Adipocyte (in vitro differentiated cells): ENCODE results near the gene PBX3.
A peak's percentile ranks its signal among the peaks of the same experiment; 100 is the strongest.

ENCODE experiments used
- DNase-seq: peaks from one replicate; pipeline ENCODE4 v3.0.0-alpha.2; 2015; ENCODE audit warnings: low read depth
- H3K27me3 ChIP-seq: replicated peaks from 2 replicates; pipeline ENCODE4 v1.7.0; 2013; ENCODE audit warnings: mild to moderate bottlenecking, low read length, moderate library complexity; ENCODE audit not compliant: control insufficient read depth, insufficient read depth
- H3K36me3 ChIP-seq: 2 replicates; pipeline ENCODE4 v1.7.0; 2013; ENCODE audit warnings: low read length, mild to moderate bottlenecking, moderate library complexity; ENCODE audit not compliant: control insufficient read depth, insufficient read depth, severe bottlenecking
- H3K4me1 ChIP-seq: 2 replicates; pipeline ENCODE4 v1.7.0; 2013; ENCODE audit warnings: mild to moderate bottlenecking, low read length, moderate library complexity; ENCODE audit not compliant: control insufficient read depth, insufficient read depth
- H3K4me3 ChIP-seq: 2 replicates; pipeline ENCODE4 v1.7.0; 2013; ENCODE audit warnings: mild to moderate bottlenecking, low read length, moderate library complexity
- H3K9ac ChIP-seq: 2 replicates; pipeline ENCODE4 v1.7.0; 2013; ENCODE audit warnings: mild to moderate bottlenecking, low read length, moderate library complexity
- H3K9me3 ChIP-seq: 2 replicates; pipeline ENCODE4 v1.7.0; 2013; ENCODE audit warnings: mild to moderate bottlenecking, low read length, moderate library complexity; ENCODE audit not compliant: control insufficient read depth

Gene PBX3

GRCh38 chr9:125896964-125897363, 149.8 kb downstream of the PBX3 start:
- H3K4me3 ChIP-seq, result no peak overlapping the region
- no peaks in the 10 kb centered on the region for H3K36me3 ChIP-seq
- peaks cover 1% of the 10 kb centered on the region for H3K4me1 ChIP-seq
- no peak overlapping the region for H3K9ac ChIP-seq
- H3K9me3 ChIP-seq, result no peaks in the 10 kb centered on the region
- no peak for DNase-seq
- H3K27me3 ChIP-seq, result no peaks in the 10 kb centered on the region

GRCh38 chr9:125897481-125897880, 150.3 kb downstream of the PBX3 start:
- Histone ChIP-seq H3K27me3 (no peaks in the 10 kb centered on the region), H3K9ac (no peak overlapping the region), H3K4me3 (no peak overlapping the region), H3K9me3 (no peaks in the 10 kb centered on the region), H3K36me3 (no peaks in the 10 kb centered on the region), H3K4me1 (peaks cover 6% of the 10 kb centered on the region)
- no peak for DNase-seq

GRCh38 chr9:125902214-125902613, 155.0 kb downstream of the PBX3 start:
- DNase-seq, result no peak
- no peak overlapping the region for H3K4me3 ChIP-seq
- peaks cover 38% of the 10 kb centered on the region for H3K4me1 ChIP-seq
- H3K36me3 ChIP-seq, result no peaks in the 10 kb centered on the region
- no peaks in the 10 kb centered on the region for H3K27me3 ChIP-seq
- H3K9ac ChIP-seq, result no peak overlapping the region
- H3K9me3 ChIP-seq, result no peaks in the 10 kb centered on the region

DNA sequence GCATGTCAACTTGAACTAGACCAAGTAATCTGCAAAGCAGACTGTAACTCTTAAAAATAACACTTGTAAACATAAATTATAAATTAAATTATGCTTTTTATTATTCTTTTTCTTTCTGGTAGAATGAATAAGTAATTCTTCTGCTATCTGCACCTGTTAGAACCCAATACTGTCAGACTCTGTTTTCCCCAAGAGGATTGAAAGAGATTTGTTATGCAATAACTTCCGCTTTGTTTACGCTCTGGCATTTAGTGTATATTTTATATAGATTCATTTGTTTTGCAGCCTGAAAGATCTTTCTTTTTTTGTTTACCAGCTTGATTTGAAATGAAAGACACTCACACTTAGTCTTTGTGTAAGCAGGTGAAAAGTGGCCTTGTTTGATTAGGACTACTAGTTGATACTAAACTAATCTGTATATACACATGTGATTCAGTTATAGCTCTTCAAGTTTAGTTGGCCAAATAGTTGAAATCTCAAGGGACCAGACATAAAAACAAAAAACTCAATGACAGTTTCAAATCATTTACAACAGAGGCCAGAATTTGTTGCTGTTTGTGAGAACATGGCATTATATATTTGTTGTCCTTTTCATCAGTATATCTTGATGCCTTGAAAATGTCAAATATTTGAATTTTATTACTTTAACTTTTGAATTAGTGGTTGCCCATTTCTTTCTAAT, 155.8 kb downstream of the PBX3 start:
- peaks cover 38% of the 10 kb centered on the region for H3K4me1 ChIP-seq
- no peak overlapping the region for H3K9ac ChIP-seq
- H3K9me3 ChIP-seq, result no peaks in the 10 kb centered on the region
- no peak for DNase-seq
- H3K4me3 ChIP-seq, result no peak overlapping the region
- no peaks in the 10 kb centered on the region for H3K27me3 ChIP-seq
- H3K36me3 ChIP-seq, result no peaks in the 10 kb centered on the region

DNA sequence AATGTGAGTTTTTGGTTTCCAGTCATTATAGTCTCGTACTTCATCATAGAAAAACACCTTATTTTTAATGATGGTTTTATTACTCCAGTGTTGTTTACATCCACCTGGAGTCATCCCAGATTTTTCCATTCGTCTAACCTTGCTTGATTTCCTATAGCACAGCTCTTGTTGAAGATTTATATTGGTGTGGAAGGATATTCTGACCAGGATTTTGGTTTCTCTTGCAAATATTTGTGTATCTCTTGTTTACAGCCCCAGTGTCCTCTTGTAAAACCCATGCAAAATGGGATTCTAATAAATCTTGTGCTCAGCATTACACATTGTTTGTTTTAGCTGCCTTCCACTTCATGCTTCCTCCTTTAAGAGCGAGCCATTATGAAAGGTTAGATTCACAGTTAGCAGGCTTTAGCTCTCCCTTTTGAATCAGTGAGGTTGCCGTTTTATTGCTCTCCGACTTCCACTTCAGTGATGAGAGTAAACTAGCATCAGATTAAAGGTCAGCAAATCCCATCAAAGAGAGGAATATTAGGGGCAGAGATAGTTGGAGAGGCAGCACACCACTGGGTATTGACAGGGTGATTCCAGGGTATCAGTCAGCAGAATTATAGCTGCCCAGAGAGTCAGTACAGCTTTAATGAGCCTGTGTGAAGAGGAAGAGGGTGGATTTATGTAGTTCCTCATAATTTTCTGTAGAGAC, 157.1 kb downstream of the PBX3 start:
- DNase-seq, result no peak
- no peaks in the 10 kb centered on the region for H3K27me3 ChIP-seq

GRCh38 chr9:125906144-125906543, 159.0 kb downstream of the PBX3 start:
- peak; percentile 74 for DNase-seq
- Histone ChIP-seq H3K27me3 (no peaks in the 10 kb centered on the region), H3K36me3 (no peaks in the 10 kb centered on the region), H3K4me1 (peaks cover 38% of the 10 kb centered on the region), H3K4me3 (peak overlapping the region; percentile 18), H3K9ac (no peak overlapping the region), H3K9me3 (no peaks in the 10 kb centered on the region)

More for the DNA sequence above, 157.1 kb downstream of the PBX3 start:
- Histone ChIP-seq H3K4me1 (peaks cover 38% of the 10 kb centered on the region), H3K9me3 (no peaks in the 10 kb centered on the region), H3K36me3 (no peaks in the 10 kb centered on the region), H3K9ac (no peak overlapping the region), H3K4me3 (no peak overlapping the region)

DNA sequence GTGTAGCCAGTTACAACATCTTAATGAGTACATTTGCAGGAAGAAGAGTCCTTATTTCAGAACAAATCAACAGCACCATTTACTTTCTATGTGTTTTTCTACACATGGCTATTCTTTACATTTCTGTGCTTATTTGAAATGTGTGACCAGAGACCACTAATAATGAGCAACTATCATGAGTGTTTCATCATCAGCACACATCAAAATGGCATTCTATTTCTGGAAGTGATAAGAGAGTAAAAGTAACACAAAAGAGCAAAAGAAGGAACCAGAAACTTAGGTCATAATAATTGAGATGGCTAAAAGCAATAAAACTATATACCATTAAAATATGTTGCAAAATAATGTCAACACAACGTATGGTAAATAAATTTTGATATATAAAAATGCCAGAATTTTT, 159.7 kb downstream of the PBX3 start:
- no peak overlapping the region for H3K9ac ChIP-seq
- no peak overlapping the region for H3K4me3 ChIP-seq
- no peaks in the 10 kb centered on the region for H3K9me3 ChIP-seq
- H3K4me1 ChIP-seq, result peaks cover 38% of the 10 kb centered on the region
- no peak for DNase-seq
- no peaks in the 10 kb centered on the region for H3K27me3 ChIP-seq
- H3K36me3 ChIP-seq, result no peaks in the 10 kb centered on the region

DNA sequence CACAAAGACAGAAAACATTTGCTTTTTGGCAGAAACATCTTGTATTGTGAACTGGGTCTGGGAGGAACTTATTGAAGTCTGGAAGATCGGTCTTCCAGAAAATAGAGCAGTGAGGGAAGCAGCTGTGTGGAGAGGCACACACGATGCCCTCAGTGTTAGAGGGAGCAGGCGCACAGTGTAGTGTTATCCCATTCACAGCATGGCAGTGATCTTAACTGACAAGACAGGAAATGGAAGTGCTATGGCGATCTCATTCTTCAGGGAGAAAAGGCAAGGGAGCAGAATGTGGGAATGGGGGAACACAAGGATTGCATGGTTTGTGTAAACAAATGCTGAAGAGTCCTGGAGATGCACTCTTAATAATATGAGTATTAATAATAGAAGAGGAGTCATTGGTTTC, 161.0 kb downstream of the PBX3 start:
- peaks cover 26% of the 10 kb centered on the region for H3K4me1 ChIP-seq
- H3K27me3 ChIP-seq, result no peaks in the 10 kb centered on the region
- H3K36me3 ChIP-seq, result no peaks in the 10 kb centered on the region
- H3K4me3 ChIP-seq, result no peak overlapping the region
- no peaks in the 10 kb centered on the region for H3K9me3 ChIP-seq
- no peak overlapping the region for H3K9ac ChIP-seq
- DNase-seq, result no peak

DNA sequence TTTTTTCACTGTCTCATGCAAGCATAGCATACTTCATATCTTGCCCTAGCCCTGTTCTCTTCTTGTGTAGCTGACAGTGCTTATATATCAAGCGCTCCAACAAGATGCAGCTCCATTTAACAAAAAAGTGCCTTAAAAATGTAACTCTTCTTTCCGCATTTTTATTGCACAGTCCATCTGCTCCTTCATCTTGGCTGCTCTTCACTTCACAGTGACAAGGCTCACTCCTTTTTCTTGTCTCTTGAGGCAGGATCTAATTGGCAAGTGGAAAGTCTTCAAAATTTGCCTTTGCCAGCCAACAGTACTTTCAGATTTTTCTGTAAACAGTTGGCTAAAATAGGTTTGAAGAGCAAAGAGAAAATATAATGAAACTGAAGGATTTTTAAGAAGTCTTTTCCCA, 161.8 kb downstream of the PBX3 start:
- H3K4me1 ChIP-seq, result peaks cover 22% of the 10 kb centered on the region
- H3K9me3 ChIP-seq, result no peaks in the 10 kb centered on the region
- no peak overlapping the region for H3K4me3 ChIP-seq
- H3K27me3 ChIP-seq, result no peaks in the 10 kb centered on the region
- H3K9ac ChIP-seq, result no peak overlapping the region
- H3K36me3 ChIP-seq, result no peaks in the 10 kb centered on the region
- no peak for DNase-seq

DNA sequence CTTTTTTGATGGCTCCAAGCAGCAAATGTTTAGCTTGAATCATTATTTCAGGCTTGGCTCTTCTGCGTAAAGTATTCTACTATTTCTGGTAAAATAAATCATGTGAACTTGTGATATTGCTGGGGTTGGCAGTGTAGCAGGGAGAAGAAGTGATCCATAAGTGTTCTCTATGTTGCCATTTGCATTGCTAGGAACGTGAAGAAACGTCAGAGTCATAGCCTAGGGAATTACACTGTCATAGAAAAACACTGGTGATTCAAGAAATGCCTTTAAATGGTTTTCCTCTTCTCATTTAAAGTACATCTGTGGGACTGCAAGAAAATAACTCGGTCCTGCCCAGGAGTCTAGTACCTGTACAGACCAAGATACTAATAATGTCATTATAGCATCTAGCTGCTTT, 162.3 kb downstream of the PBX3 start:
- Histone ChIP-seq H3K4me1 (peaks cover 19% of the 10 kb centered on the region), H3K9me3 (no peaks in the 10 kb centered on the region), H3K9ac (no peak overlapping the region), H3K36me3 (no peaks in the 10 kb centered on the region), H3K4me3 (no peak overlapping the region), H3K27me3 (no peaks in the 10 kb centered on the region)
- DNase-seq, result no peak

DNA sequence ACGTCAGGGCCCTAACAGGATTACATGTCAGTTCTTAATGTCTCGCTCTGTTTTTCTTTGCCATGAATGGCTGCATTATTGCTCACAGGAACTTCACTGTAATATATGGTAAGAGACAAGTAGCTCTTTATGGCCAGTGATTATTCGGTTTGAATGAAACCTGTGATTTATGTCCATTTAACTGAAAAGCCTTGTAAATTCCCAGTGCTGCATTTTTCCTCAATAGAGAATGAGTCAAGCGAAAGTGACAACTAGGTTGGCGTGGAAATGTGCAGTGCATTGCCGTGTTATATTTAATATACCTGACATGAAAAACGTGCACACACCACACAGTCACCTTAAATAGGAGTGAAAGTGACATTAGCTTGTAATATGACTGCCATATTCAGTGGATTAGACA, 163.1 kb downstream of the PBX3 start:
- Histone ChIP-seq H3K9me3 (no peaks in the 10 kb centered on the region), H3K4me3 (no peak overlapping the region), H3K27me3 (no peaks in the 10 kb centered on the region), H3K4me1 (peaks cover 16% of the 10 kb centered on the region), H3K36me3 (no peaks in the 10 kb centered on the region), H3K9ac (no peak overlapping the region)
- no peak for DNase-seq
